Activated CD4-positive, alpha-beta memory T cell treated with anti-CD3 and anti-CD28 coated beads for 36 hours (primary cell): ENCODE measurements around the gene B3GALT4. TPM values are rescaled to one million over a fixed set of nuclear protein-coding genes. Genes with fewer than 3 reads are reported as not detected.

Source experiments
- CTCF ChIA-PET: fragments of 350-600 bp; sonication (Branson Sonifier 250); formaldehyde crosslinking; loops from one replicate; lab custom pipeline; 2021; ENCODE audit warnings: antibody characterized with exemption, inconsistent platforms; lab: Charles Lee
- POLR2A ChIA-PET: fragments of 350-600 bp; sonication (Branson Sonifier 250); formaldehyde crosslinking; loops from one replicate; lab custom pipeline; 2021; ENCODE audit warnings: antibody characterized with exemption; lab: Charles Lee
- DNase-seq: peaks from one replicate; pipeline ENCODE4 v3.0.0-alpha.2; 2020
- H3K27ac Mint-ChIP-seq: one replicate; pipeline ENCODE4 v1.8.0; 2021; ENCODE audit warnings: mixed read lengths
- H3K27me3 Mint-ChIP-seq: one replicate; pipeline ENCODE4 v1.8.0; 2021; ENCODE audit warnings: mixed read lengths
- H3K36me3 Mint-ChIP-seq: one replicate; pipeline ENCODE4 v1.8.0; 2021; ENCODE audit warnings: mixed read lengths
- H3K4me1 Mint-ChIP-seq: one replicate; pipeline ENCODE4 v1.8.0; 2021; ENCODE audit warnings: low read depth, mixed read lengths
- H3K4me3 Mint-ChIP-seq: one replicate; pipeline ENCODE4 v1.8.0; 2021; ENCODE audit warnings: mild to moderate bottlenecking, mixed read lengths
- H3K9me3 Mint-ChIP-seq: one replicate; pipeline ENCODE4 v1.8.0; 2021; ENCODE audit warnings: mixed read lengths
- intact Hi-C: fragments of 100-400 bp; cut with micrococcal nuclease; formaldehyde crosslinking; loops from one replicate; pipeline ENCODE4 v1.15.1; 2023
- total RNA-seq, 2 experiments: library from RNA; stranded (reverse); gene quantifications; one replicate each; pipeline ENCODE4 v1.2.3, GENCODE V29; 2021

The B3GALT4 gene
- total RNA-seq, 2 experiments from 2014 or later, result 5.9 to 6.7 TPM

GRCh38 chr6:33292996-33293682, 16.2 kb downstream of the B3GALT4 start:
- Mint-ChIP-seq H3K27ac (no peak overlapping the region), H3K9me3 (no peaks in the 10 kb centered on the region), H3K27me3 (no peaks in the 10 kb centered on the region), H3K36me3 (peaks cover 9% of the 10 kb centered on the region), H3K4me3 (no peak overlapping the region), H3K4me1 (peaks cover 35% of the 10 kb centered on the region)
- ChIA-PET CTCF (no interaction called here), POLR2A (no interaction called here)
- intact Hi-C loops, result no loop called here
- no peak for DNase-seq

- Mint-ChIP-seq H3K27me3 (no peaks in the 10 kb centered on the region), H3K36me3 (peaks cover 9% of the 10 kb centered on the region), H3K4me1 (peaks cover 30% of the 10 kb centered on the region), H3K4me3 (no peak overlapping the region), H3K9me3 (no peaks in the 10 kb centered on the region), H3K27ac (peak overlapping the region; percentile 26)
- POLR2A ChIA-PET, result no interaction called here
- intact Hi-C loops, result no loop called here
- no peak for DNase-seq
- CTCF ChIA-PET, result no interaction called here
These were observed 17.3 kb downstream of the B3GALT4 start for GRCh38 chr6:33294086-33294823.

- CTCF ChIA-PET, result interaction anchor here (4.7 kb wide), 1 partner anchor 18 kb away, joined by 31 read pairs; the partner anchor contains the start of gene B3GALT4
- peaks cover 19% of the 10 kb centered on the region for H3K36me3 Mint-ChIP-seq
- intact Hi-C loops, result loop anchor here (5.0 kb wide), 1 partner anchor 97 kb away; the partner anchor contains the start of gene KIFC1
- no peaks in the 10 kb centered on the region for H3K27me3 Mint-ChIP-seq
- no peak overlapping the region for H3K4me3 Mint-ChIP-seq
- H3K9me3 Mint-ChIP-seq, result no peaks in the 10 kb centered on the region
- DNase-seq, result no peak
- peaks cover 28% of the 10 kb centered on the region for H3K4me1 Mint-ChIP-seq
- no peak overlapping the region for H3K27ac Mint-ChIP-seq
- POLR2A ChIA-PET, result no interaction called here
These were observed 18.9 kb downstream of the B3GALT4 start for GRCh38 chr6:33295621-33296369.

GRCh38 chr6:33296797-33297405, 20.0 kb downstream of the B3GALT4 start:
- Mint-ChIP-seq H3K4me1 (peaks cover 25% of the 10 kb centered on the region), H3K4me3 (peak overlapping the region; percentile 13), H3K36me3 (peaks cover 26% of the 10 kb centered on the region), H3K9me3 (no peaks in the 10 kb centered on the region), H3K27ac (peak overlapping the region; percentile 54), H3K27me3 (no peaks in the 10 kb centered on the region)
- ChIA-PET CTCF (interaction anchor here (4.7 kb wide), 1 partner anchor 19 kb away, joined by 31 read pairs; the partner anchor contains the start of gene B3GALT4), POLR2A (interaction anchor here (0.8 to 3.3 kb wide), 4 partner anchors 7 to 282 kb away, joined by 3 to 30 read pairs (median 4); partner anchors contain the start of genes PFDN6, RPS18, VPS52 and WDR46)
- intact Hi-C loops, result loop anchor here (5.0 kb wide), 1 partner anchor 95 kb away; the partner anchor contains the start of gene KIFC1
- DNase-seq, result no peak

GRCh38 chr6:33297406-33297955, 20.6 kb downstream of the B3GALT4 start:
- Mint-ChIP-seq H3K4me3 (peak overlapping the region; percentile 46), H3K9me3 (no peaks in the 10 kb centered on the region), H3K27me3 (no peaks in the 10 kb centered on the region), H3K4me1 (peaks cover 25% of the 10 kb centered on the region), H3K27ac (peak overlapping the region; percentile 54), H3K36me3 (peaks cover 20% of the 10 kb centered on the region)
- intact Hi-C loops, result loop anchor here (5.0 kb wide), 1 partner anchor 95 kb away; the partner anchor contains the start of gene KIFC1
- DNase-seq, result no peak
- ChIA-PET CTCF (interaction anchor here (1.5 to 4.7 kb wide), 2 partner anchors 20 to 48 kb away, joined by 3 to 31 read pairs; partner anchors contain the start of gene B3GALT4), POLR2A (interaction anchor here (0.6 to 3.3 kb wide), 8 partner anchors 8 to 444 kb away, joined by 3 to 30 read pairs (median 4); partner anchors contain the start of genes PFDN6, PSMB9, RPS18 and VPS52)

GRCh38 chr6:33297956-33298772, 21.2 kb downstream of the B3GALT4 start:
- H3K27ac Mint-ChIP-seq, result peak overlapping the region; percentile 96
- DNase-seq, result peak; percentile 79
- intact Hi-C loops, result loop anchor here (2.0 to 5.0 kb wide), 2 partner anchors 94 to 121 kb away; partner anchors contain the start of genes CUTA and KIFC1
- H3K4me3 Mint-ChIP-seq, result peak overlapping the region; percentile 89
- POLR2A ChIA-PET, result interaction anchor here (0.6 to 3.3 kb wide), 11 partner anchors 9 to 444 kb away, joined by 3 to 30 read pairs (median 6); partner anchors contain the start of genes B3GALT4, PFDN6, PSMB9 and RPS18
- no peaks in the 10 kb centered on the region for H3K9me3 Mint-ChIP-seq
- peaks cover 25% of the 10 kb centered on the region for H3K4me1 Mint-ChIP-seq
- H3K36me3 Mint-ChIP-seq, result peaks cover 18% of the 10 kb centered on the region
- CTCF ChIA-PET, result interaction anchor here (1.2 to 4.7 kb wide), 7 partner anchors 9 to 93 kb away, joined by 3 to 36 read pairs (median 5); partner anchors contain the start of genes B3GALT4, HSD17B8, PFDN6 and RING1
- no peaks in the 10 kb centered on the region for H3K27me3 Mint-ChIP-seq

- intact Hi-C loops, result loop anchor here (1.0 to 5.0 kb wide), 6 partner anchors 10 to 120 kb away; partner anchors contain the start of genes CUTA, KIFC1, PFDN6 and RXRB
- peak; percentile 76 for DNase-seq
- peaks cover 23% of the 10 kb centered on the region for H3K36me3 Mint-ChIP-seq
- H3K9me3 Mint-ChIP-seq, result no peaks in the 10 kb centered on the region
- CTCF ChIA-PET, result interaction anchor here (0.8 to 4.7 kb wide), 16 partner anchors 10 to 156 kb away, joined by 3 to 36 read pairs (median 4); partner anchors contain the start of genes B3GALT4, HSD17B8, PFDN6 and RING1
- no peaks in the 10 kb centered on the region for H3K27me3 Mint-ChIP-seq
- H3K4me3 Mint-ChIP-seq, result peak within 1 kb of the TSS; percentile 89
- peaks cover 28% of the 10 kb centered on the region for H3K4me1 Mint-ChIP-seq
- H3K27ac Mint-ChIP-seq, result peak within 1 kb of the TSS; percentile 96
- POLR2A ChIA-PET, result interaction anchor here (0.9 to 3.3 kb wide), 9 partner anchors 9 to 98 kb away, joined by 3 to 30 read pairs (median 8); partner anchors contain the start of genes B3GALT4, PFDN6, RPS18 and RXRB
These were observed 21.9 kb downstream of the B3GALT4 start, which contains the start of gene RGL2 for GRCh38 chr6:33298773-33299236. Gene RGL2 (minus strand): TSS chr6:33298942. CDS start chr6:33298610, 332 bp downstream.

- Mint-ChIP-seq H3K27ac (peak overlapping the region; percentile 96), H3K27me3 (no peaks in the 10 kb centered on the region), H3K4me3 (peak overlapping the region; percentile 89), H3K9me3 (no peaks in the 10 kb centered on the region), H3K36me3 (peaks cover 27% of the 10 kb centered on the region), H3K4me1 (peaks cover 30% of the 10 kb centered on the region)
- peak; percentile 96 for DNase-seq
- intact Hi-C loops, result loop anchor here (1.0 to 5.0 kb wide), 6 partner anchors 10 to 119 kb away; partner anchors contain the start of genes CUTA, KIFC1, PFDN6 and RXRB
- POLR2A ChIA-PET, result interaction anchor here (0.9 to 3.3 kb wide), 13 partner anchors 10 to 1328 kb away, joined by 3 to 30 read pairs (median 5); partner anchors contain the start of genes B3GALT4, DXO, PFDN6 and PHF1
- CTCF ChIA-PET, result interaction anchor here (0.5 to 4.7 kb wide), 19 partner anchors 9 to 271 kb away, joined by 3 to 36 read pairs (median 4); partner anchors contain the start of genes B3GALT4, HSD17B8, PFDN6 and RING1
These were observed 22.5 kb downstream of the B3GALT4 start for GRCh38 chr6:33299237-33299944.

- no peaks in the 10 kb centered on the region for H3K9me3 Mint-ChIP-seq
- no peak for DNase-seq
- no peak overlapping the region for H3K27ac Mint-ChIP-seq
- CTCF ChIA-PET, result interaction anchor here (1.2 to 3.8 kb wide), 4 partner anchors 10 to 25 kb away, joined by 3 to 36 read pairs (median 4); partner anchors contain the start of genes B3GALT4, PFDN6, TAPBP and WDR46
- intact Hi-C loops, result no loop called here
- H3K27me3 Mint-ChIP-seq, result no peaks in the 10 kb centered on the region
- POLR2A ChIA-PET, result interaction anchor here (1.5 to 1.7 kb wide), 2 partner anchors 11 to 25 kb away, joined by 4 to 5 read pairs; partner anchors contain the start of gene B3GALT4
- peaks cover 46% of the 10 kb centered on the region for H3K4me1 Mint-ChIP-seq
- peaks cover 44% of the 10 kb centered on the region for H3K36me3 Mint-ChIP-seq
- H3K4me3 Mint-ChIP-seq, result no peak overlapping the region
These were observed 25.0 kb downstream of the B3GALT4 start for GRCh38 chr6:33301877-33302276.
